ENCODE data around the gene ARHGAP6.

Gene ARHGAP6

DNA sequence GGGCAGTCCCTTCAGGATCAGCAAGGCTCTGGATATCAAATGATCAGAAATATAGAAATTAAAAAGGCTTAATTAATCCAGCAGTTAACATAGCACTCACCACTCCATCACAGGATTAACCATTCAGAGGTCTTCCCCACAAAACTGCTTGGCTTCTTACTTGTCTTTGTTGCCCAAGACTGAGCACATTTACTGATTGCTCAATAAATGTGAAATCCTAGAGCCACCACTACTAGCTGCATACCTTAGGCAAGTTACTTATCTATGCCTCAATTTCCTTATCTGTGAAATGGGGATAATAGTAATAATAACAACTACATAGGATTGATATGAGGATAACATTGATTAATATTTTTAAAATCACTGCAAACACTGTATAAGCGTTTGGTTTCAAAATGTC is 124.2 kb downstream of the ARHGAP6 start:
- no peak overlapping the region for H3K4me3 ChIP-seq (ENCODE audit: low read depth, low read length)
- POLR2A ChIA-PET: no interaction called here
- no peak for DNase-seq (ENCODE audit: low read depth, low spot score)
- CTCF ChIA-PET: interaction anchor here (0.6 to 2.2 kb wide), 3 partner anchors 9 to 1355 kb away, joined by 3 to 10 read pairs (median 7); no protein-coding TSS in a partner anchor
- TF ChIP-seq, protein P1, sequence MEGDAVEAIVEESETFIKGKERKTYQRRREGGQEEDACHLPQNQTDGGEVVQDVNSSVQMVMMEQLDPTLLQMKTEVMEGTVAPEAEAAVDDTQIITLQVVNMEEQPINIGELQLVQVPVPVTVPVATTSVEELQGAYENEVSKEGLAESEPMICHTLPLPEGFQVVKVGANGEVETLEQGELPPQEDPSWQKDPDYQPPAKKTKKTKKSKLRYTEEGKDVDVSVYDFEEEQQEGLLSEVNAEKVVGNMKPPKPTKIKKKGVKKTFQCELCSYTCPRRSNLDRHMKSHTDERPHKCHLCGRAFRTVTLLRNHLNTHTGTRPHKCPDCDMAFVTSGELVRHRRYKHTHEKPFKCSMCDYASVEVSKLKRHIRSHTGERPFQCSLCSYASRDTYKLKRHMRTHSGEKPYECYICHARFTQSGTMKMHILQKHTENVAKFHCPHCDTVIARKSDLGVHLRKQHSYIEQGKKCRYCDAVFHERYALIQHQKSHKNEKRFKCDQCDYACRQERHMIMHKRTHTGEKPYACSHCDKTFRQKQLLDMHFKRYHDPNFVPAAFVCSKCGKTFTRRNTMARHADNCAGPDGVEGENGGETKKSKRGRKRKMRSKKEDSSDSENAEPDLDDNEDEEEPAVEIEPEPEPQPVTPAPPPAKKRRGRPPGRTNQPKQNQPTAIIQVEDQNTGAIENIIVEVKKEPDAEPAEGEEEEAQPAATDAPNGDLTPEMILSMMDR (IDR thresholded peaks at IDR 0.05; ENCODE audit: insufficient read depth, low read length, missing control alignments): no peak

DNA sequence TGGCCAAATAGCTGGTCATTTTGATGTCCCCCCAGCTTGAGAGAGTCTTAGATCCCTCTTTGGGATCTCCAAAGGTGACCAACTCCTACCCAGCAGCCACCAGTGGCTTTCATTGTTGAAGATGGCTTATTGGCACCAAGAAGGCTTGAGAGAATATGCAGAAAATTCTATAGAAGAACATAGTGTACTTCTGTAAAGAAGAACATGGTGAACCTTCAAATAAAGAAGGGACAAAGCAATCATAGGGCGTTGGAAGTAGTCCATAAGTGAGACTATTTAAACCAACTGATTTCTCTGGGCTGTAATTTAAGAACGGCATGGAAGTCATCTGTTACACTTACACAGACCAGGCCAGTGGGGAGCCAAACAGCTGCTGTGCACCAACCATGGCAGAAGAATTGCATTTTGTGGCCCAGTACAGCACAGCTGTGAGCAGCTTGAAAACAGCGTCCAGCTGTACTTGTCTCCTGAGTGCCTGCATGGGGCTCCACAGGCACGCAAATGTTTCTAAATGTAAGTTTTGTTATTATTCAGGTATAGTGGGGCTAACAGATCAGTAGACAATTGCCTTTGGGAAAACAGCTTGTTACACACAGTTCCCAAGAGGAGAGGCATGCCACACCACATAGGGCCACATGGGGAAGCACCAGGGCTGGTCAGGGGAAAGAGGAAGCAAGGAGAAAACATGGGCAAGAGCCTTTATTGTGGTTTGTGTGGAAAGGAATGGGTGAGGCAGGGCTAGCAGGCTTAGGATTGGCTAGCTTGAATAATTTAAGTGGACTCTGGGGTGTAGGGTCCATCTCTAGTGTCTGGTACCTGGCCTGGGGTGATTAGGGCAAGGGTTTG is 125.0 kb downstream of the ARHGAP6 start:
- no peak overlapping the region for H3K4me3 ChIP-seq (ENCODE audit: low read depth, low read length)
- POLR2A ChIA-PET: no interaction called here
- TF ChIP-seq, protein P1 (IDR thresholded peaks at IDR 0.05; ENCODE audit: insufficient read depth, low read length, missing control alignments): peak; percentile 9
- CTCF ChIA-PET: interaction anchor here (0.6 to 2.2 kb wide), 5 partner anchors 9 to 1356 kb away, joined by 3 to 10 read pairs (median 7); no protein-coding TSS in a partner anchor
- no peak for DNase-seq (ENCODE audit: low read depth, low spot score)

DNA sequence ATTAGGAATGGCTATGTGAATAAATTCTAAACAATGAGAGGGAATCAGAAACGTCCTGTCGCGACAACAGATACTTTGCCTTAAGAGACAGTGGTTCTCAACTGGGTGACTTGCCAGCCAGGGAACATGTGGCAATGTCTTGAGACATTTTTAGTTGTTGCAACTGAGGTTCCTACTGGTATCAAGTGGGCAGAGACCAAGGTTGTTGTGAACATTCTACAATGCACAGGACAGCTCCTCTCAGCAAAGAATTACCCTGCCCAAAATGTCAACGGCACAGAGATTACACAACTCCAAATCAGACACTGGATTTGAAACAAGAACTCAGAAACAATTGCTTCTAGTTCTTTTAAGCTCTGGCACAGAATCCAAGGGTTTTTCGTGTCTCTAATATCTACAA is 128.6 kb downstream of the ARHGAP6 start:
- ChIA-PET POLR2A (no interaction called here), CTCF (interaction anchor here (0.9 to 2.0 kb wide), 3 partner anchors 185 to 238 kb away, joined by 3 to 9 read pairs (median 6); no protein-coding TSS in a partner anchor)
- no peak overlapping the region for H3K4me3 ChIP-seq (ENCODE audit: low read depth, low read length)
- TF ChIP-seq, protein P1 (IDR thresholded peaks at IDR 0.05; ENCODE audit: insufficient read depth, low read length, missing control alignments): no peak
- DNase-seq (ENCODE audit: low read depth, low spot score): no peak

DNA sequence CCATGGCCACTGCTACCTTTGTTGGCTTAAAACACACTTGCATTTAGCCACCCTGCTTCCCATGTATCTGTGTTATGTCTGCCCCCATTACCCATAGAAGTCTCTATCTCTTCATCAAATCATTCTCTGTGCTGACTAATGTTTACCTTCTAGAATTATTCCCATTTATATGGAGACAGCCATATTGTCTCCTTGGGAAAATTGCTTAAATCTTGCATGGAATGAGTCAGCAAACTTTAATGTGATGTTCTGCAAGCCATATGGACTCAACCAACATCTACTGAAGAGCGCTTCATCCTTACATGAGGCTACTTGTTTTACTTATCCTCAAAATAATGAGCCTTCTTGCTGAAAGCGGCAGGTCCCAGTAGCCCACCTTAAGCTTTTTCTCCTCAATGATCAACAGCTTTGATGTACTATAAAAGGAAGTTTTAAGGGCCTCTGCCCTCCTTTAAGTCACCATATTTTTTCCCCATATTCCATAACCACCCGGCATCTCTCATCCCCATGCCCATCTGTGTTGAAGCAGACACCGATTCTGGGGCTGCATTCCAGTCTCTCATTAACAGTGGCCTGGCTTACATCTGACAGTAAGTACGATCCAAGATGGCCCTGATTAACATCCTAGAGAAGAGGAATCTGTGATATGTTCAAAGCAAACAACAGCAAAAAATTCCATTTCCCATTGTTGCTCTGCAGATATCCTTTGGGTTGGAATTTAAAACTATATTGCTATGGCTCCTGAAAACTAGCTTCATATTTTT is 130.4 kb downstream of the ARHGAP6 start:
- ChIA-PET POLR2A (no interaction called here), CTCF (interaction anchor here (1.2 to 3.2 kb wide), 9 partner anchors 10 to 239 kb away, joined by 3 to 22 read pairs (median 7); no protein-coding TSS in a partner anchor)
- DNase-seq (ENCODE audit: low read depth, low spot score): no peak
- H3K4me3 ChIP-seq (ENCODE audit: low read depth, low read length): no peak overlapping the region
- TF ChIP-seq, protein P1 (IDR thresholded peaks at IDR 0.05; ENCODE audit: insufficient read depth, low read length, missing control alignments): no peak

DNA sequence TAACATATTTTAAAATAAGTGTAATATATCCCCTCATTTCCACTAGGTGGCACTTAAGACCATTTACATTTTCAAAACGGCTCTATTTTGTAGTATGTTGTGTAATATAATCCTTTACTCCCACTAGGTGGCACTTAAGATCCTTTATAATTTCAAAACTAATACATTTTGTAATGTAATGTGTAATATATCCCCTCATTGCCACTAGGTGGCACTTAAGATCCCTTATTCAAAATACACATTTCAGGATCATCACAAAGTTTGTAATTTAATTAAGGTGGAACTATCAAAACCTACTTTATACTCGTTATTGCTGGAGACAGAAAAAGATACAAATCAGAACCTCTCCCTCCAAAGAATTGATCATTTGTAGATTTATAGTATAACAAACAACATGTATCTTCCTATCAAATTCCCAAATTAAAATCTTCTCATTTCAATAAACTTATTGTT is 132.5 kb downstream of the ARHGAP6 start:
- POLR2A ChIA-PET: no interaction called here
- CTCF ChIA-PET: interaction anchor here (2.1 to 3.3 kb wide), 6 partner anchors 191 to 1343 kb away, joined by 10 to 46 read pairs (median 29); no protein-coding TSS in a partner anchor
- TF ChIP-seq, protein P1 (IDR thresholded peaks at IDR 0.05; ENCODE audit: insufficient read depth, low read length, missing control alignments): peak; percentile 14
- no peak overlapping the region for H3K4me3 ChIP-seq (ENCODE audit: low read depth, low read length)
- DNase-seq (ENCODE audit: low read depth, low spot score): peak; percentile 33
